ENCODE data around the gene CAMKK2. TPM values are rescaled to one million over a fixed set of nuclear protein-coding genes. Genes with fewer than 3 reads are reported as not detected.

Gene CAMKK2
- total and polyA plus RNA-seq, 2 of the 4 experiments (the other 2 are of a cell fraction): 15.2 to 24.7 TPM

GRCh38 chr12:121295746-121296617, 527 bp downstream of the CAMKK2 start:
- 0% methylated on average over 34 of the region's 55 CpGs; no CpG with 5 or more reads in 1 of the 2 experiments for WGBS, 2 experiments (ENCODE audit: extremely low coverage in 2 of 2, insufficient read length in 1 of 2)
- H3K4me1 ChIP-seq (ENCODE audit: control insufficient read depth, insufficient read depth, low read length): peaks cover 7% of the 10 kb centered on the region
- peaks cover 8% of the 10 kb centered on the region for H4K20me1 ChIP-seq (ENCODE audit: insufficient read depth, low read length)
- peak; percentile 36 for ATAC-seq (ENCODE audit: low read depth)
- intact Hi-C loops (cut with micrococcal nuclease) (no loop called here), dilution Hi-C loops (cut with HindIII; ENCODE audit: low sequenced_read_pairs, unreplicated experiment) (no loop called here), in situ Hi-C loops (cut with MboI; ENCODE audit: low sequenced_read_pairs) (no loop called here)
- H4K5ac ChIP-seq (ENCODE audit: low read depth, low read length): no peak overlapping the region; the same call in 1 of the 2 replicates
- TF ChIP-seq USF2 (IDR thresholded peaks at IDR 0.05; ENCODE audit: low read depth, low read length): 0 out of 2 replicates have a peak, but pooled peaks have one; percentile 9
- TF ChIP-seq MXI1 (IDR thresholded peaks at IDR 0.05; ENCODE audit: borderline replicate concordance, low read depth, low read length): peak; percentile 96
- no peak for TF ChIP-seq RCOR1 (IDR thresholded peaks at IDR 0.05; ENCODE audit: insufficient replicate concordance, low read length)
- H3K27ac ChIP-seq (ENCODE audit: insufficient read depth, low read length): peak overlapping the region; percentile 49; the same call in 1 of the 2 replicates
- H3K9ac ChIP-seq (ENCODE audit: low read depth, low read length): peak overlapping the region; percentile 72
- H3K79me1 ChIP-seq (ENCODE audit: low read depth in 1 of 2, low read length in 2 of 2): peaks cover 22 to 43% of the 10 kb centered on the region in 2 experiments
- no peak overlapping the region for H2BK20ac ChIP-seq (ENCODE audit: low read depth, low read length)
- peaks cover 2% of the 10 kb centered on the region; the same call in 1 of the 2 replicates for H3K9me1 ChIP-seq (ENCODE audit: insufficient read depth, low read length)
- H4K91ac ChIP-seq (ENCODE audit: insufficient read depth, low read depth, low read length): peak overlapping the region; percentile 41; the same call in 1 of the 2 replicates
- H2BK120ac ChIP-seq (ENCODE audit: low read depth, low read length): no peak overlapping the region
- no peaks in the 10 kb centered on the region for H3K9me3 ChIP-seq (ENCODE audit: control insufficient read depth, insufficient read depth, low read length)
- peak overlapping the region; percentile 52; the same call in 1 of the 2 replicates for H3K14ac ChIP-seq (replicated peaks; ENCODE audit: low read depth, low read length)
- H2BK5ac ChIP-seq (ENCODE audit: low read depth, low read length, poor library complexity, severe bottlenecking): peak overlapping the region; percentile 49
- H3K56ac ChIP-seq (ENCODE audit: extremely low read depth, insufficient read depth, low read length): peak overlapping the region; percentile 43; the same call in 1 of the 2 replicates
- H3K4me3 ChIP-seq (ENCODE audit: insufficient read depth, low read depth, low read length): peak overlapping the region; percentile 89
- peak overlapping the region; percentile 45 to 48; a peak in 2 of 4 replicates for H4K8ac ChIP-seq (ENCODE audit: low read depth in 2 of 2, low read length in 2 of 2)
- peak overlapping the region; percentile 86 for H3K4ac ChIP-seq (ENCODE audit: low read depth, low read length)
- CTCF ChIA-PET: interaction anchor here (1.0 kb wide), 1 partner anchor 110 kb away, joined by 3 read pairs; no protein-coding TSS in a partner anchor
- H2BK15ac ChIP-seq (ENCODE audit: low read depth, low read length): no peak overlapping the region
- H3K36me3 ChIP-seq (ENCODE audit: control insufficient read depth, insufficient read depth, low read length): no peaks in the 10 kb centered on the region; the same call in 1 of the 2 replicates
- H3K4me2 ChIP-seq (ENCODE audit: low read depth, low read length): peak overlapping the region; percentile 89
- POLR2A ChIA-PET (ENCODE audit: unreplicated experiment): interaction anchor here (0.6 kb wide), 2 partner anchors 17 to 57 kb away, joined by 6 to 8 read pairs; no protein-coding TSS in a partner anchor
- H2AFZ ChIP-seq (replicated peaks; ENCODE audit: low read length, poor library complexity): peak overlapping the region; percentile 98
- no peaks in the 10 kb centered on the region for H3K27me3 ChIP-seq (ENCODE audit: control insufficient read depth, insufficient read depth, low read length)
- peak overlapping the region; percentile 98 for H2AK9ac ChIP-seq (replicated peaks; ENCODE audit: low read depth, low read length, poor library complexity)
- no TSS peak for BruUV-seq (replicated peaks)
- H2AK5ac ChIP-seq (ENCODE audit: low read depth, low read length): peak overlapping the region; percentile 59
- H3K23ac ChIP-seq (ENCODE audit: low read depth, low read length): peak overlapping the region; percentile 78
- H3K18ac ChIP-seq (ENCODE audit: low read depth, low read length): no peak overlapping the region
- no peak for DNase-seq
